Measurements from ENCODE around the gene TMEM115. TPM values are rescaled to one million over a fixed set of nuclear protein-coding genes. Genes with fewer than 3 reads are reported as not detected.

The TMEM115 gene
- total and polyA plus RNA-seq, 9 of the 15 experiments (the other 6 are each of a cell fraction or from before 2014, with no cell fraction given) = 1.6 to 26.9 (median 14.1) TPM

GRCh38 chr3:50314816-50315215 is 44.5 kb downstream of the TMEM115 start:
- Histone ChIP-seq H2AFZ (ENCODE audit: low read depth, low read length) (no peak overlapping the region), H4K20me1 (replicated peaks; ENCODE audit: control insufficient read depth, insufficient read depth, low read length) (no peaks in the 10 kb centered on the region), H3K9ac (ENCODE audit: insufficient read depth in 1 of 2, low read depth in 2 of 2, low read length in 2 of 2) (no peak overlapping the region), H3K9me1 (ENCODE audit: control insufficient read depth, insufficient read depth, low read length) (no peaks in the 10 kb centered on the region), H3K27ac (ENCODE audit: extremely low read depth, low read depth, low read length) (no peak overlapping the region), H3K27me3 (ENCODE audit: control insufficient read depth in 2 of 2, insufficient read depth in 2 of 2, low read length in 2 of 2) (no peaks in the 10 kb centered on the region), H3K36me3 (ENCODE audit: control insufficient read depth, insufficient read depth, low read length) (peaks cover 20% of the 10 kb centered on the region; the same call in 2 of the 3 replicates), H3K4me1 (replicated peaks in 1 of 2; ENCODE audit: control insufficient read depth in 2 of 2, insufficient read depth in 2 of 2, low read length in 2 of 2) (peaks cover 15 to 36% of the 10 kb centered on the region in 2 experiments), H3K9me3 (replicated peaks; ENCODE audit: control insufficient read depth, insufficient read depth, low read depth, low read length) (no peaks in the 10 kb centered on the region), H3K4me2 (ENCODE audit: insufficient read depth, low read length) (no peak overlapping the region), H3K79me2 (ENCODE audit: control insufficient read depth, insufficient read depth, low read length) (peaks cover 11% of the 10 kb centered on the region; the same call in 2 of the 3 replicates), H3K4me3 (no peak overlapping the region)
- intact Hi-C loops (cut with micrococcal nuclease) = no loop called here
- ATAC-seq (no peak), FAIRE-seq (no peak), DNase-seq (ENCODE audit: extremely low read depth in 1 of 4, low spot score in 3 of 4) (no peak)
- 77% methylated on average over 2 of the region's 4 CpGs for WGBS (ENCODE audit: insufficient coverage, low coverage, missing lambda C conversion rate)
- BruUV-seq (replicated peaks) = no TSS peak
- TF ChIP-seq NFRKB (IDR thresholded peaks at IDR 0.05; ENCODE audit: low read depth) = no peak
- no peak for TF ChIP-seq PPARD (CRISPR knock-in tag; IDR thresholded peaks at IDR 0.05)
- TF ChIP-seq AFF1 (IDR thresholded peaks at IDR 0.05; ENCODE audit: low read depth in 1 of 2, partially characterized antibody in 2 of 2) = no peak
- TF ChIP-seq HINFP (tag; conservative IDR thresholded peaks at IDR 0.05; ENCODE audit: low read depth) = no peak
- TF ChIP-seq BRD4 (IDR thresholded peaks at IDR 0.05) = no peak
- no peak for TF ChIP-seq HDAC8 (tag; IDR thresholded peaks at IDR 0.05)
- TF ChIP-seq PTRF (tag; IDR thresholded peaks at IDR 0.05) = no peak
- no peak for TF ChIP-seq NFIX (CRISPR knock-in tag; IDR thresholded peaks at IDR 0.05; ENCODE audit: low read depth)
- in situ Hi-C loops (cut with MboI) = no loop called here
- CTCF ChIA-PET (ENCODE audit: low intra/inter-chr PET ratio) = no interaction called here
- POLR2A ChIA-PET = interaction anchor here (0.6 to 1.4 kb wide), 6 partner anchors 12 to 215 kb away, joined by 3 to 6 read pairs (median 3); partner anchors contain the start of genes HYAL1, HYAL3 and NAA80
